K562 (cell line): ENCODE measurements around the gene PEX5. TPM values are rescaled to one million over a fixed set of nuclear protein-coding genes. Genes with fewer than 3 reads are reported as not detected.

ENCODE experiments used
- SAP30 ChIP-seq: fragments of 200-600 bp; sonication (generic); IDR thresholded peaks from 2 replicates; pipeline ENCODE4 v1.6.1; 2012; ENCODE audit warnings: borderline replicate concordance, low read depth, mild to moderate bottlenecking, moderate library complexity, low read length, control low read depth, inconsistent platforms; ENCODE audit not compliant: insufficient read depth, poor library complexity, severe bottlenecking
- polyA plus RNA-seq, 8 experiments: library from polyadenylated mRNA; depleted of rRNA in 4 of 8; stranded (reverse) in 5 of 8; unstranded in 3 of 8; fragments of >200 nt; fragmentation: Nextera tagmentation in 2 of 8; fragmentation: Illumina TruSeq in 1 of 8; extraction: Ambion mirVana in 2 of 8; extraction: Trizol in 1 of 8; gene quantifications; 2 replicates each; pipeline versions ENCODE4 v1.2.1 to v1.2.3, GENCODE V29; 2011 to 2014; ENCODE audit warnings: inconsistent platforms in 1 of 8, missing spikeins in 1 of 8
- total RNA-seq, 7 experiments: library from RNA; depleted of rRNA in 6 of 7; stranded (reverse); fragments of >200 nt in 6 of 7; fragmentation: Illumina TruSeq in 2 of 7; extraction: Trizol in 2 of 7; gene quantifications; 2 replicates each; pipeline versions ENCODE4 v1.2.1 to v1.2.3, GENCODE V29; 2011 to 2021; ENCODE audit warnings: low replicate concordance in 1 of 7
- TF ChIP-seq, protein P1 (sequence below): fragments of 450-650 bp; IDR thresholded peaks from 2 replicates; pipeline ENCODE4 v1.6.1; 2016; ENCODE audit warnings: mild to moderate bottlenecking, moderate library complexity
- TF ChIP-seq, protein P2 (sequence below): fragments of 250-450 bp; sonication (Bioruptor Pico); IDR thresholded peaks from 2 replicates; pipeline ENCODE4 v1.5.1; 2021; ENCODE audit warnings: mild to moderate bottlenecking

PEX5 gene
- total and polyA plus RNA-seq, 9 of the 15 experiments (the other 6 are each of a cell fraction or from before 2014, with no cell fraction given), result 1.4 to 26.1 (median 14.0) TPM

DNA sequence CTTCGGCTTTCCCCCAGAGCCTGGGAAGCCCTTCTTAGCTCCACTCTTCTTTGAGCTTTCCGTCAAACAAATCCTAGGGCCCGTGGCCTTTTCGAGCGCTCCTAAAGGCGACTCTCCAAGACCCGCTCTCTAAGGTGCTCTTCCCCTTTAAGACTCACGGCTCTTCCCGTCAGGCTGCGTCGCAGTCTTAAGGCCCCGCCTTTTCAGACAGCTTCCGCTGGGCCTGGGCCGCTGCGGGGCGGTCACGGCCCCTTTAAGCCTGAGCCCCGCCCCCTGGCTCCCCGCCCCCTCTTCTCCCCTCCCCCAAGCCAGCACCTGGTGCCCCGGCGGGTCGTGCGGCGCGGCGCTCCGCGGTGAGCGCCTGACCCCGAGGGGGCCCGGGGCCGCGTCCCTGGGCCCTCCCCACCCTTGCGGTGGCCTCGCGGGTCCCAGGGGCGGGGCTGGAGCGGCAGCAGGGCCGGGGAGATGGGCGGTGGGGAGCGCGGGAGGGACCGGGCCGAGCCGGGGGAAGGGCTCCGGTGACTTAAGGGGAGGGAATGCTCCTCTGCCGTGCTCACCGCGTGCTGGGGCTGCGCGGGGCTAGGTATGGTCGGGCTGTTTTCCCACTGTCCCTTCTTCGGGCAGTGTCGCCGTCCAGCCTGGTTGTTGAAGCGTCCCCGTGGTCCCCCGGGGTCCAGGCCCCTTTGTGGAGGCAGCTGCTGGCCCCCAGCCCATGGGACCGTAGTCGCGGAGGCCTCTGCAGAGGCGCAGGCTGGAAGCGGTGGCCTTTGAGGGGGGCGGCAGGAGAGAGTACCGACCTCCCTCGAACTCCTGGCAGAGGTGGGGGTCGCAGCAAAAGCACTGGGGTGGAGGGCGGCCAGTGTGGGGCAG, at the start of gene PEX5 (continued):
- TF ChIP-seq, protein P1, sequence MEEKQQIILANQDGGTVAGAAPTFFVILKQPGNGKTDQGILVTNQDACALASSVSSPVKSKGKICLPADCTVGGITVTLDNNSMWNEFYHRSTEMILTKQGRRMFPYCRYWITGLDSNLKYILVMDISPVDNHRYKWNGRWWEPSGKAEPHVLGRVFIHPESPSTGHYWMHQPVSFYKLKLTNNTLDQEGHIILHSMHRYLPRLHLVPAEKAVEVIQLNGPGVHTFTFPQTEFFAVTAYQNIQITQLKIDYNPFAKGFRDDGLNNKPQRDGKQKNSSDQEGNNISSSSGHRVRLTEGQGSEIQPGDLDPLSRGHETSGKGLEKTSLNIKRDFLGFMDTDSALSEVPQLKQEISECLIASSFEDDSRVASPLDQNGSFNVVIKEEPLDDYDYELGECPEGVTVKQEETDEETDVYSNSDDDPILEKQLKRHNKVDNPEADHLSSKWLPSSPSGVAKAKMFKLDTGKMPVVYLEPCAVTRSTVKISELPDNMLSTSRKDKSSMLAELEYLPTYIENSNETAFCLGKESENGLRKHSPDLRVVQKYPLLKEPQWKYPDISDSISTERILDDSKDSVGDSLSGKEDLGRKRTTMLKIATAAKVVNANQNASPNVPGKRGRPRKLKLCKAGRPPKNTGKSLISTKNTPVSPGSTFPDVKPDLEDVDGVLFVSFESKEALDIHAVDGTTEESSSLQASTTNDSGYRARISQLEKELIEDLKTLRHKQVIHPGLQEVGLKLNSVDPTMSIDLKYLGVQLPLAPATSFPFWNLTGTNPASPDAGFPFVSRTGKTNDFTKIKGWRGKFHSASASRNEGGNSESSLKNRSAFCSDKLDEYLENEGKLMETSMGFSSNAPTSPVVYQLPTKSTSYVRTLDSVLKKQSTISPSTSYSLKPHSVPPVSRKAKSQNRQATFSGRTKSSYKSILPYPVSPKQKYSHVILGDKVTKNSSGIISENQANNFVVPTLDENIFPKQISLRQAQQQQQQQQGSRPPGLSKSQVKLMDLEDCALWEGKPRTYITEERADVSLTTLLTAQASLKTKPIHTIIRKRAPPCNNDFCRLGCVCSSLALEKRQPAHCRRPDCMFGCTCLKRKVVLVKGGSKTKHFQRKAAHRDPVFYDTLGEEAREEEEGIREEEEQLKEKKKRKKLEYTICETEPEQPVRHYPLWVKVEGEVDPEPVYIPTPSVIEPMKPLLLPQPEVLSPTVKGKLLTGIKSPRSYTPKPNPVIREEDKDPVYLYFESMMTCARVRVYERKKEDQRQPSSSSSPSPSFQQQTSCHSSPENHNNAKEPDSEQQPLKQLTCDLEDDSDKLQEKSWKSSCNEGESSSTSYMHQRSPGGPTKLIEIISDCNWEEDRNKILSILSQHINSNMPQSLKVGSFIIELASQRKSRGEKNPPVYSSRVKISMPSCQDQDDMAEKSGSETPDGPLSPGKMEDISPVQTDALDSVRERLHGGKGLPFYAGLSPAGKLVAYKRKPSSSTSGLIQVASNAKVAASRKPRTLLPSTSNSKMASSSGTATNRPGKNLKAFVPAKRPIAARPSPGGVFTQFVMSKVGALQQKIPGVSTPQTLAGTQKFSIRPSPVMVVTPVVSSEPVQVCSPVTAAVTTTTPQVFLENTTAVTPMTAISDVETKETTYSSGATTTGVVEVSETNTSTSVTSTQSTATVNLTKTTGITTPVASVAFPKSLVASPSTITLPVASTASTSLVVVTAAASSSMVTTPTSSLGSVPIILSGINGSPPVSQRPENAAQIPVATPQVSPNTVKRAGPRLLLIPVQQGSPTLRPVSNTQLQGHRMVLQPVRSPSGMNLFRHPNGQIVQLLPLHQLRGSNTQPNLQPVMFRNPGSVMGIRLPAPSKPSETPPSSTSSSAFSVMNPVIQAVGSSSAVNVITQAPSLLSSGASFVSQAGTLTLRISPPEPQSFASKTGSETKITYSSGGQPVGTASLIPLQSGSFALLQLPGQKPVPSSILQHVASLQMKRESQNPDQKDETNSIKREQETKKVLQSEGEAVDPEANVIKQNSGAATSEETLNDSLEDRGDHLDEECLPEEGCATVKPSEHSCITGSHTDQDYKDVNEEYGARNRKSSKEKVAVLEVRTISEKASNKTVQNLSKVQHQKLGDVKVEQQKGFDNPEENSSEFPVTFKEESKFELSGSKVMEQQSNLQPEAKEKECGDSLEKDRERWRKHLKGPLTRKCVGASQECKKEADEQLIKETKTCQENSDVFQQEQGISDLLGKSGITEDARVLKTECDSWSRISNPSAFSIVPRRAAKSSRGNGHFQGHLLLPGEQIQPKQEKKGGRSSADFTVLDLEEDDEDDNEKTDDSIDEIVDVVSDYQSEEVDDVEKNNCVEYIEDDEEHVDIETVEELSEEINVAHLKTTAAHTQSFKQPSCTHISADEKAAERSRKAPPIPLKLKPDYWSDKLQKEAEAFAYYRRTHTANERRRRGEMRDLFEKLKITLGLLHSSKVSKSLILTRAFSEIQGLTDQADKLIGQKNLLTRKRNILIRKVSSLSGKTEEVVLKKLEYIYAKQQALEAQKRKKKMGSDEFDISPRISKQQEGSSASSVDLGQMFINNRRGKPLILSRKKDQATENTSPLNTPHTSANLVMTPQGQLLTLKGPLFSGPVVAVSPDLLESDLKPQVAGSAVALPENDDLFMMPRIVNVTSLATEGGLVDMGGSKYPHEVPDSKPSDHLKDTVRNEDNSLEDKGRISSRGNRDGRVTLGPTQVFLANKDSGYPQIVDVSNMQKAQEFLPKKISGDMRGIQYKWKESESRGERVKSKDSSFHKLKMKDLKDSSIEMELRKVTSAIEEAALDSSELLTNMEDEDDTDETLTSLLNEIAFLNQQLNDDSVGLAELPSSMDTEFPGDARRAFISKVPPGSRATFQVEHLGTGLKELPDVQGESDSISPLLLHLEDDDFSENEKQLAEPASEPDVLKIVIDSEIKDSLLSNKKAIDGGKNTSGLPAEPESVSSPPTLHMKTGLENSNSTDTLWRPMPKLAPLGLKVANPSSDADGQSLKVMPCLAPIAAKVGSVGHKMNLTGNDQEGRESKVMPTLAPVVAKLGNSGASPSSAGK, result peak; percentile 32; the same call in 1 of the 2 replicates
- TF ChIP-seq, protein P2, sequence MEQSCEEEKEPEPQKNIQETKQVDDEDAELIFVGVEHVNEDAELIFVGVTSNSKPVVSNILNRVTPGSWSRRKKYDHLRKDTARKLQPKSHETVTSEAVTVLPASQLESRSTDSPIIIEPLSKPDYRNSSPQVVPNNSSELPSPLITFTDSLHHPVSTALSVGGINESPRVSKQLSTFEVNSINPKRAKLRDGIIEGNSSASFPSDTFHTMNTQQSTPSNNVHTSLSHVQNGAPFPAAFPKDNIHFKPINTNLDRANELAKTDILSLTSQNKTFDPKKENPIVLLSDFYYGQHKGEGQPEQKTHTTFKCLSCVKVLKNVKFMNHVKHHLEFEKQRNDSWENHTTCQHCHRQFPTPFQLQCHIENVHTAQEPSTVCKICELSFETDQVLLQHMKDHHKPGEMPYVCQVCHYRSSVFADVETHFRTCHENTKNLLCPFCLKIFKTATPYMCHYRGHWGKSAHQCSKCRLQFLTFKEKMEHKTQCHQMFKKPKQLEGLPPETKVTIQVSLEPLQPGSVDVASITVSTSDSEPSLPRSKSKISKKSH (CRISPR knock-in tag), result no peak
- no peak for TF ChIP-seq SAP30
